RWPE2 (cell line): ENCODE data around the gene PAIP1.
"Not testable (repeated sequence)": the region's sequence is repeated elsewhere in the genome, so short reads cannot be mapped to it uniquely, and the experiment has no call there.

Experiments
- ATAC-seq: fragments of 200-7000 bp; cut with Tn5 transposase; 3 replicates; pipeline ENCODE4 v1.9.1; 2021; ENCODE audit warnings: low read depth
- DNase-seq: peaks from one replicate; pipeline ENCODE4 v3.0.0-alpha.2; 2020; ENCODE audit warnings: low spot score
- H3K27ac ChIP-seq: fragments of 450-650 bp; 2 replicates; pipeline ENCODE4 v1.5.1; 2017; ENCODE audit warnings: mild to moderate bottlenecking; ENCODE audit not compliant: poor library complexity, severe bottlenecking
- H3K27me3 ChIP-seq: fragments of 250-450 bp; sonication (Bioruptor Pico); 2 replicates; pipeline ENCODE4 v1.5.1; 2021; ENCODE audit warnings: mild to moderate bottlenecking, moderate library complexity; ENCODE audit not compliant: insufficient read depth, poor library complexity, severe bottlenecking
- H3K36me3 ChIP-seq: fragments of 250-450 bp; sonication (Bioruptor Pico); 2 replicates; pipeline ENCODE4 v1.5.1; 2020; ENCODE audit warnings: low read depth, mild to moderate bottlenecking, moderate library complexity
- H3K4me1 ChIP-seq: fragments of 250-450 bp; sonication (Bioruptor Pico); 2 replicates; pipeline ENCODE4 v1.5.1; 2021; ENCODE audit warnings: mild to moderate bottlenecking, moderate library complexity; ENCODE audit not compliant: insufficient read depth, poor library complexity, severe bottlenecking
- H3K4me3 ChIP-seq: fragments of 250-450 bp; sonication (Bioruptor Pico); 2 replicates; pipeline ENCODE4 v1.5.1; 2021; ENCODE audit warnings: mild to moderate bottlenecking, moderate library complexity; ENCODE audit not compliant: severe bottlenecking
- H3K9me3 ChIP-seq: fragments of 250-450 bp; sonication (Bioruptor Pico); 2 replicates; pipeline ENCODE4 v1.5.1; 2021; ENCODE audit warnings: mild to moderate bottlenecking, moderate library complexity; ENCODE audit not compliant: severe bottlenecking
- CTCF ChIP-seq: fragments of 450-650 bp; IDR thresholded peaks from one replicate; pipeline ENCODE4 v1.5.1; 2017; ENCODE audit warnings: mild to moderate bottlenecking, moderate library complexity; ENCODE audit not compliant: poor library complexity, severe bottlenecking

PAIP1 gene

GRCh38 chr5:43582082-43583005 is 25.5 kb upstream of the PAIP1 start:
- H3K27ac ChIP-seq, result no peak overlapping the region
- no peak for TF ChIP-seq CTCF
- no peaks in the 10 kb centered on the region for H3K4me1 ChIP-seq
- H3K4me3 ChIP-seq, result no peak overlapping the region
- H3K36me3 ChIP-seq, result no peaks in the 10 kb centered on the region
- H3K27me3 ChIP-seq, result no peaks in the 10 kb centered on the region
- DNase-seq (no peak), ATAC-seq (no peak)
- H3K9me3 ChIP-seq, result no peaks in the 10 kb centered on the region

GRCh38 chr5:43581398-43581797 is 24.5 kb upstream of the PAIP1 start:
- Histone ChIP-seq H3K4me3 (no peak overlapping the region), H3K36me3 (no peaks in the 10 kb centered on the region), H3K9me3 (no peaks in the 10 kb centered on the region), H3K27ac (no peak overlapping the region), H3K4me1 (no peaks in the 10 kb centered on the region), H3K27me3 (no peaks in the 10 kb centered on the region)
- DNase-seq (no peak), ATAC-seq (no peak)
- TF ChIP-seq CTCF, result no peak

GRCh38 chr5:43580402-43581210 is 23.7 kb upstream of the PAIP1 start:
- H3K4me3 ChIP-seq, DNase-seq, H3K27ac ChIP-seq, H3K9me3 ChIP-seq, H3K27me3 ChIP-seq, H3K36me3 ChIP-seq, H3K4me1 ChIP-seq, ATAC-seq: not testable (repeated sequence)

GRCh38 chr5:43573058-43573457 is 16.2 kb upstream of the PAIP1 start:
- no peak for TF ChIP-seq CTCF
- Histone ChIP-seq H3K36me3 (no peaks in the 10 kb centered on the region), H3K27me3 (no peaks in the 10 kb centered on the region), H3K27ac (no peak overlapping the region), H3K4me3 (no peak overlapping the region), H3K9me3 (peaks cover 2% of the 10 kb centered on the region), H3K4me1 (peaks cover 16% of the 10 kb centered on the region)
- DNase-seq (no peak), ATAC-seq (no peak)

- H3K27ac ChIP-seq, result no peak overlapping the region
- DNase-seq (no peak), ATAC-seq (no peak; the same call in 2 of the 3 replicates)
- no peak overlapping the region for H3K4me3 ChIP-seq
- no peak for TF ChIP-seq CTCF
- H3K9me3 ChIP-seq, result peaks cover 2% of the 10 kb centered on the region
- H3K27me3 ChIP-seq, result no peaks in the 10 kb centered on the region
- no peaks in the 10 kb centered on the region for H3K36me3 ChIP-seq
- peaks cover 16% of the 10 kb centered on the region for H3K4me1 ChIP-seq
Observed at GRCh38 chr5:43572357-43572756, 15.5 kb upstream of the PAIP1 start.
